Activated CD8-positive, alpha-beta memory T cell treated with anti-CD3 and anti-CD28 coated beads for 4 hours (primary cell): ENCODE data around the gene PTPRJ.
"Not testable (repeated sequence)": the region's sequence is repeated elsewhere in the genome, so short reads cannot be mapped to it uniquely, and the experiment has no call there.

Experiments used
- DNase-seq, 2 donors: peaks; one replicate each; pipeline ENCODE4 v3.0.0-alpha.2; 2020; ENCODE audit warnings: low read depth in 2 of 2

The PTPRJ gene

DNA sequence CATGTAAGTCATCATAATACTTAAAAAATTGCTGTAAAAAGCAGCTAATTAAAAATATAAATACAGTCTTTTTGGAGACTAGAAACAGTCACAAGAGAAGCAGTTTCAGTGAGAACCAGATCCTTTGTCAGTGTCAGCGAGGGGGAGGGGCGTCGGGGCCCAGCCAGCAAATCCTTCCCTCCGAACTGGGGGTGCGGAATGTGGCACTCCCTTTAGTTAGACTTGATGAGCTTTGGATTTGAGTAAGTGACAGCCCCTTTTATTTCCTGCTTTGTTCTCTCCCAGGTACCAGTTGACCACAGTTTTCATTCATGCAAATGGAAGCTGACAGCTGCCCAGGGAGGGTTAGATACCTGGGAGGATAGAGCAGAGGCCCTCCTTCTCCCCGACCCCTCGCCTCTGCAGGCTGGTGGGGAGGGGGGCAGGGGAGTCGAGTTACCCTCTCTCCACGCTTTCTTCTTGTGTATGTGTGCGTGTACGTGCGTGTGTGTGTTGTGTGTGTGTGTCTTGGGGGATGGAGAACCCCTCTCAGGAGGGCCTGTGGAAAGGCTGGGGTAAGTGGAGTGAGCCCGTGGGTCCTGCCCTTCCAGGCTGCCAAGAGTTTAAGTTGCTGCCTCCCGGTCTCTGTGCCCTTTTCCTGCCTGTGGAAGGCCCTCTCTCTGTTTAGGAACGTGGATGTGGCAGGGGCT, 38.3 kb downstream of the PTPRJ start:
- no peak for DNase-seq

GRCh38 chr11:48019217-48019584, 38.8 kb downstream of the PTPRJ start:
- DNase-seq = no peak

DNA sequence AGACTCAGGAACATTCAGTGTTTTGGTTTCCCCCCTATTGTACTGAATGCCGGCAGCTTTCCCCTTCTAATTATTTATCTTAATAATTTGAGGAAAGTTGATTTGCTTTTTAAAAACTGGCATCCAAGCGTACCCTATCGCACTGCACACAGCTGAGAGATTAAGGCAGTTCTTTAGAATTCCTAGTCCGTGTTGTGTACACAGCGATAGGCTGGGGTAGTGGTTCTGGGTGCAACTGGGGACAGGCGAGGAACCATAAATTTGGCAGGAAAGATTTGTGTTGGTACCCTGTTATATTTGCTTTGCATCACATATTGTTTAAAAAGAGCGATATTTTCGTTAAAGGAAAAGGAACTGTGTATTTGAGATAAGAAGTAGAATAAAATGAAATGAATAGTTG, 39.2 kb downstream of the PTPRJ start:
- DNase-seq = no peak

- no peak for DNase-seq
Observed at GRCh38 chr11:48020092-48020755, 39.9 kb downstream of the PTPRJ start.

DNA sequence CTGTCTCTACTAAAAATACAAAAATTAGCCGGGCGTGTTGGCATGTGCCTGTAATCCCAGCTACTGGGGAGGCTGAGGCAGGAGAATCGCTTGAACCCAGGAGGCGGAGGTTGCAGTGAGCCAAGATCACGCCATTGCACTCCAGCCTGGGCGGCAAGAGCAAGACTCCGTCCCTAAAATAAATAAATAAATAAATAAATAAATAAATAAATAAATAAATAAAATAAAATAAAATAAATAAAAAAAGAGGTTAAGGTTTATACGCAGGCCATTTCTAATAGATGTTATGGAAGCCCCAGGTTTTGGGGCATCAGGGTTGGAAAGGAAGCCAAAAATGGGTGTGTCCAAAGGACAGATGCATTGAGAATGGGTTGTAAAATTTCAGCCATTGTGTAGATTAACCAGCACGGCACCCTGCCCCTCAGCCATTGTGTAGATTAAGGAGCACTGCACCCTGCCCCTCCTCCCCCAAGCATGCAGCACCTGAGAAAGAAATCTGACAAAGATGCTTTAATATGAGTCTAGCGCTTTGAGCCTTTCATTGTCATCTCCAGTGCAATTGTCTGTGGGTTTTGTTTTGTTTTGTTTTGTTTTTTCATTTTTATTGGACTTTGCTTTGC, 41.0 kb downstream of the PTPRJ start:
- DNase-seq = not testable (repeated sequence)

DNA sequence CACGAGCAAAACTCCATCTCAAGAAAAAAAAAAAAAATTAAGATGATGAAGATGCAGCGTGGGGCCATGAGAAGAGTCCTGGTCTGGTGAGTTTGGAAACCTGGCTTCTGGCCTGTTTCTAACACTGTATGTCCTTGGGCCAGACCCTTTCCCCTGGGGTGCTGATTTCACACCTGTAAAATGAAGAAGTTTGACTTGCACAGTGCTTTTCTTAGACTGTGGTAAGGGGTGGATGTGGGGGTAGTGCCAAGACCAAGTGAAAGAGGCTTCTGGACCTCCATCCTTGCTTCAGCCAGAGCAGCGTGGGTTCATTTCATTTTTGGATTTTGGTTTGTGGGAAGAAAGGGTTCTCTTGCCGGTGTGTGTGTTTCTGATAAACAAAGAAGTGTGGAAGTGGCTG, 42.1 kb downstream of the PTPRJ start:
- no peak for DNase-seq

DNA sequence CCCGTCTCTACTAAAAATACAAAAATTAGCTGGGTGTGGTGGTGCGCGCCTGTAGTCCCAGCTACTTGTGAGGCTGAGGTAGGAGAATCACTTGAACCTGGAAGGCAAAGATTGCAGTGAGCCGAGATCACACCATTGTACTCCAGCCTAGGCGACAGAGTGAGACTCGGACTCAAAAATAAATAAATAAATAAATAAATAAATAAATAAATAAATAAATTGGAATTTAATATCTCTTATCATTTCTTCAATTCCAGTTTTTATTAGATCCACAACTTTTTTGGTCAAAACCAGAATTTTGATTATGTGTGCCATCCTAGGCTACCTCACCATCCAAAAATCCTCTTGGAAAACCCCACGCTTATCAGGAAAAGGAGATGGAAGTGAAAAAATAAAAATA, 43.2 kb downstream of the PTPRJ start:
- DNase-seq = not testable (repeated sequence)

GRCh38 chr11:48024635-48025071, 44.3 kb downstream of the PTPRJ start:
- DNase-seq = no peak

DNA sequence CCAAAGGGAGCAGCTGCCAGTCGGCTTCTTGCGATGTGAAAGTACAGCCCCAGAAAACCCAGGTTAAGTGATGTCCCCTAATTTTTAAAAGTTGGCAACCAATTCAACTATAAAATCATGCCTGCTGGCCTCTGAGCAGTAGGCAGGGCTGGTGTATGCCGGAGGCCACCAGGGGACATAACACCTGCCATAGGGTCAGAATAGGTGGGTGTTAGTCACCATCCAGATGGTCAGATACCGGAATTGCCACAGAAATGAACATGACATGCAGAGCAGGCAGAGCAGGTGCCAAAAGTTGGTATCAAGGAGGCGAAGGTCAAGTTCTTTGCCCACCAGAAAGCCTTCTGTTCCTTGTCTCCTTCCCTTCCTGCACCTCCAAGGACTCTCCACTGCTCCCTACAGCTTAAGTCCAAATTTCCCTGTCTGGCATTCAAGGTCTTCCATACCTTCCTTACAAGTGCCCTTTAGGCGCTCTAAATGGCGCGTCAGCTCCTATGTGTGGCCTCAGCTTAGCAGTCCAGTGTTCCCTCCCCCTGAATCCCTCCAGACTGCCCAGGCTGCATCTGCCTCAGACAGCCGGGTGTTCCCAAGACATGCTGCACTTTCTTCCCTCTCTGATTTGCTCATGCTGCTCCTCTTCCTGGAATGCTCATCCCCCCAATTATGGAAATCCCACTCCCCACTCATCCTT, 45.1 kb downstream of the PTPRJ start:
- DNase-seq = no peak

DNA sequence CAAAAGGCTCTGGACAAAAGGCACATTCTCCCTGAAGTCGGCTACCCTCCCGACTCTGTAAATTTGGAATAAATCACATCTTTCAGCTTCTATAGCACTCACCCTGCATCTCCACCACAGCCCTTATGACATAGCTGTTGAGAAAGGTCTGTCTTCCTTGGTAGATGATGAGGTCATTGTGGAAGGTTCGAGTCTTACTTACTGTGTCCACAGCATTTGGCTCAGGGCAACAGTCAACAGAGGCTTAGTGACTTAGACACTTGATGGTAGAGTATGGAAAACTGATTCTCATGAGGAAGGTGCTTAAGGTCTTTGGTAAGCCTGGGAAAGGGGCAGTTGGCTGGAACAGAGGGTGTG, 45.6 kb downstream of the PTPRJ start:
- DNase-seq = no peak

- no peak for DNase-seq
Observed at GRCh38 chr11:48028914-48029680, 48.7 kb downstream of the PTPRJ start.

GRCh38 chr11:48029681-48030290, 49.4 kb downstream of the PTPRJ start:
- DNase-seq = no peak

DNA sequence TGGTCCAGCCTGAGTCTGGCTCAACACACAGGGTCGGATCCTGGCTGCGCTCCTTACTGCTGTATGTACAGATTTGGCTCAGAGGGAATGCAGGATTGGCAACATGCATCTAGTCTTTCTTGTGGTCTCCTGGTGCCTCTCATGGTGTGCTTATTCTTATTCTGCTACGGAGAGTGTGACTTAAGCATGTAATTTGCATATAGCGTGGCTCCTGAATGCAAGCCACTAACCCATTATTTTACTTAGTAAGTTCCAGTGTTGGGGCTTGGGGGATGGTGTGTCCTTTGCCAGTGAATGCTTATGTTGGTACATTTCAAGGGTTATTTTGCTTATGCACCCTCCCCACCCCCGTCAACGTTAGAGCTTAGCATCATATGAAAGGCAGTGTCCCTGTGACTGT, 51.2 kb downstream of the PTPRJ start:
- no peak for DNase-seq

DNA sequence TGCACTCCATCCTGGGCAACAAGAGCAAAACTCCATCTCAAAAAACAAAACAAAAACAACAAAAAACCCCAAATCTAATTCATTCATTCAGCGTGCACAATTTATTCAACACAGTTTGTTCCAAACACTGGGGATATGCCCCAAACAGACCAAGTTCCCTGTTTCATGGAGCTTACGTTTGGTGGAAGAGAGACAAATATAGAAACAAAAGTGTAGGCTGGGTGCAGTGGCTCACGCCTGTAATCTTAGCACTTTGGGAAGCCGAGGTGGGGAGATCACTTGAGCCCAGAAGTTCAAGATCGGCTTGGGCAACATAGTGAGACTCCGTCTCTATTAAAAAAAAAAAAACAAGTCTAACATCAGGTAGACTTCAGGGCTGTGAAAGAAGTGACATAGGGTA, 52.4 kb downstream of the PTPRJ start:
- DNase-seq = no peak

GRCh38 chr11:48033918-48034341, 53.6 kb downstream of the PTPRJ start:
- no peak for DNase-seq

DNA sequence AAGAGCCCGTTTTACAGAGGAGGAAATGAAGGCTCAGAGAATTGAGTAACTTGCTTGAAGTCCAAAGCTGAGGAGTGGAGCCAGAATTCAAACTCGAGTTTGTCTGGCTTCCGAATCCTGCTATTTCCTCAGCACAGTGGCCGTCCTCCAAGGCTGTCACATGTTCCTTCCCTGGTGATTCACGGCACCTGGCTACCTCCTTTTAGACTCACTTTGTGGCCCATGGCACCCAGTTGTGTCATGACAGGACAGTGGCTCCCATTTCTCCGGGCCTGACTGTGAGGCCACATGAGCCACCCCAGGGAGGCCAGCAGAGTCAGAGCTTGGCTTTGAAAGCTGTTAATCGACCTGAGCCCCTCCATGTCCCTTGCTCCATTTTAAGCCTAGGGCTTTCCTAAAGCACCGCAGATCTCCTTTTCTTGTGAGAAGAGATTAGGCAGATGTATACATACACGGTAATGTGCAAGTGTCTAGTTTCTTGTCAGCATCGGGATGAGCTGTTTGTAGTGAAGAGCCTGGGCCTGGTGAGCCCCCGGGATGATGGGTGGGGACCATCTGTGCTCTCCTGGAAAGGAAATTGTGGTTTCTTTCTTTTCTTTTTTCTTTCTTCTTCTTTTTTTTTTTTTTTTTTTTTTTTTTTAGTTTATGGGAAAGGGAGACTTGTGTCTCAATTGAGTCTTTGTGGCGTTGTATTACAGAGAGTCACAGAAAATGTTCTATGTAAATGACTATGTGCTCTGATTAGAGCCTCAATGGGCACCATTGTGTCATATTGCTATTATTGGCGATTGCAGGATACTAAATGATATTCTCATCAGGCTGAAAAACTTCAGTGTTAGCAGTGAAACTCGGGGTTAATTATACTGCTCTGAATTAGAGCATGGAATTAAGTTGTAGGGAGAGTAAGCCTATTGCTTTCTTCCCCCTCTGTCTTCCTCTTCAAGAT, 54.8 kb downstream of the PTPRJ start:
- no peak for DNase-seq

- no peak for DNase-seq
Observed at GRCh38 chr11:48036011-48036410, 55.7 kb downstream of the PTPRJ start.

DNA sequence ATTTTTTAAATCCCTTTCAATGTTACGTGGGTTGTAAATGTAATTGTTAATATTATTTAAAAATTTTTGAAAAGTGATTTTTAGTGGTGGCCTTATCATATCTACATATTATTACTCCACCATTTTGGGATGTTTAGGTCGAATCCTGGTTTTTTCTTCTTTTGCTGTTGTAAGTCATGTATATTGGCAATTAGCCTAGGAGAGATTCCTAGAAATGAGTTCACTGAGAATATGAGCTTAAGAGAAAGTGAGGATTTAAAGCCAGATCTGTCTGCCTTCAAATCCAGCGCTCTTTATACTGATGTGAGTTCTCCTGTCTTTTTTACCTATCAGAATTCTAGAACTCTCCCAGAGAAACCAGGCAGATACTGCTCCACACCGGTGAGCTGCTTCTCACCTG, 56.1 kb downstream of the PTPRJ start:
- DNase-seq = no peak

- DNase-seq = no peak
Observed at GRCh38 chr11:48037709-48038468, 57.5 kb downstream of the PTPRJ start.
